Common myeloid progenitor, CD34-positive (primary cell): ENCODE results near the gene CACNA2D2.
A peak's percentile ranks its signal among the peaks of the same experiment; 100 is the strongest.

Experiments
- CTCF ChIA-PET: fragments of 350-600 bp; sonication (Branson Sonifier 250); formaldehyde crosslinking; loops from one replicate; lab custom pipeline; 2021; ENCODE audit warnings: antibody characterized with exemption; lab: Charles Lee
- POLR2A ChIA-PET: fragments of 350-600 bp; sonication (Branson Sonifier 250); formaldehyde crosslinking; loops from one replicate; lab custom pipeline; 2021; ENCODE audit warnings: antibody characterized with exemption; lab: Charles Lee
- DNase-seq, 3 donors: peaks; one replicate each; pipeline versions ENCODE4 v3.0.0 to v3.0.0-alpha.2; 2013
- H3K27ac ChIP-seq, 2 experiments: 1 replicate in 1 of 2; 2 replicates in 1 of 2; pipeline ENCODE4 v1.7.0; 2013; ENCODE audit warnings: inconsistent platforms in 2 of 2, low read length in 2 of 2, mild to moderate bottlenecking in 2 of 2, low read depth in 1 of 2, moderate library complexity in 1 of 2; ENCODE audit not compliant: severe bottlenecking in 2 of 2, insufficient read depth in 1 of 2, poor library complexity in 1 of 2
- H3K27me3 ChIP-seq, 5 experiments: replicated peaks in 2 of 5; 1 replicate in 3 of 5; 2 replicates in 2 of 5; pipeline versions ENCODE4 v1.6.1 to v1.7.0; 2013; ENCODE audit warnings: low read length in 4 of 5, mild to moderate bottlenecking in 2 of 5, moderate library complexity in 2 of 5, inconsistent platforms in 1 of 5; ENCODE audit not compliant: insufficient read depth in 5 of 5, control insufficient read depth in 4 of 5
- H3K36me3 ChIP-seq, 4 experiments: 1 replicate in 2 of 4; 2 replicates in 2 of 4; pipeline versions ENCODE4 v1.6.1 to v1.7.0; 2013; ENCODE audit warnings: low read length in 3 of 4, control low read depth in 1 of 4, mild to moderate bottlenecking in 1 of 4; ENCODE audit not compliant: control insufficient read depth in 4 of 4, insufficient read depth in 4 of 4
- H3K4me1 ChIP-seq, 4 experiments: 1 replicate in 3 of 4; 2 replicates in 1 of 4; pipeline versions ENCODE4 v1.6.1 to v1.7.1; 2013; ENCODE audit warnings: low read length in 3 of 4, mild to moderate bottlenecking in 3 of 4, control low read depth in 1 of 4, inconsistent platforms in 1 of 4, moderate library complexity in 1 of 4; ENCODE audit not compliant: control insufficient read depth in 4 of 4, insufficient read depth in 4 of 4; ENCODE audit errors: control extremely low read depth in 1 of 4
- H3K4me3 ChIP-seq, 7 experiments: 1 replicate in 4 of 7; 2 replicates in 3 of 7; pipeline versions ENCODE4 v1.5.1 to v1.7.0; 2013; ENCODE audit warnings: mild to moderate bottlenecking in 7 of 7, low read length in 6 of 7, moderate library complexity in 6 of 7, inconsistent platforms in 2 of 7, low read depth in 2 of 7, control low read depth in 1 of 7; ENCODE audit not compliant: insufficient read depth in 4 of 7, control insufficient read depth in 1 of 7; ENCODE audit errors: extremely low read depth in 1 of 7
- H3K9me3 ChIP-seq, 5 experiments: 1 replicate in 4 of 5; 2 replicates in 1 of 5; pipeline versions ENCODE4 v1.6.1 to v1.7.1; 2013; ENCODE audit warnings: low read length in 4 of 5, mild to moderate bottlenecking in 2 of 5, inconsistent platforms in 1 of 5, low read depth in 1 of 5, moderate library complexity in 1 of 5; ENCODE audit not compliant: control insufficient read depth in 4 of 5, insufficient read depth in 2 of 5; ENCODE audit errors: control extremely low read depth in 1 of 5
- WGBS: methylation state at CpG from one replicate; pipeline ENCODE4 v1.1.5; 2013; ENCODE audit not compliant: insufficient coverage; 5-methylcytosine and 5-hydroxymethylcytosine counted together

Gene CACNA2D2

GRCh38 chr3:50350213-50350526 is 153.3 kb downstream of the CACNA2D2 start:
- 27% methylated on average over 4 of the region's 7 CpGs for WGBS
- Histone ChIP-seq H3K4me1 (peaks cover 4 to 55% (median 41%) of the 10 kb centered on the region in 4 experiments), H3K9me3 (no peaks in the 10 kb centered on the region), H3K4me3 (peak overlapping the region in 6 of 7 experiments; percentile 51 to 87 (median 85)), H3K27ac (peak overlapping the region; percentile 29 to 79), H3K36me3 (peaks cover 7 to 49% (median 35%) of the 10 kb centered on the region in 4 experiments), H3K27me3 (no peaks in the 10 kb centered on the region)
- DNase-seq: no peak
- POLR2A ChIA-PET: interaction anchor here (1.1 to 1.5 kb wide), 3 partner anchors 9 to 15 kb away, joined by 3 to 5 read pairs (median 3); no protein-coding TSS in a partner anchor
- CTCF ChIA-PET: interaction anchor here (1.1 to 6.2 kb wide), 8 partner anchors 11 to 223 kb away, joined by 3 to 51 read pairs (median 6); partner anchors contain the start of gene RASSF1

GRCh38 chr3:50347187-50347813 is 156.1 kb downstream of the CACNA2D2 start:
- ChIA-PET CTCF (interaction anchor here (0.8 to 6.2 kb wide), 24 partner anchors 9 to 268 kb away, joined by 3 to 51 read pairs (median 6); partner anchors contain the start of gene RASSF1), POLR2A (interaction anchor here (0.7 to 1.3 kb wide), 2 partner anchors 9 to 13 kb away, joined by 3 to 4 read pairs; no protein-coding TSS in a partner anchor)
- 80% methylated on average over 5 of the region's 14 CpGs for whole genome bisulfite sequencing
- no peaks in the 10 kb centered on the region for H3K27me3 ChIP-seq
- H3K9me3 ChIP-seq: no peaks in the 10 kb centered on the region
- peak; percentile 83 to 95 (median 92) for DNase-seq
- H3K4me3 ChIP-seq: no peak overlapping the region
- H3K27ac ChIP-seq: no peak overlapping the region
- H3K4me1 ChIP-seq: peaks cover 4 to 61% (median 49%) of the 10 kb centered on the region in 4 experiments
- peaks cover 7 to 25% (median 15%) of the 10 kb centered on the region in 4 experiments for H3K36me3 ChIP-seq

GRCh38 chr3:50345586-50346234 is 157.7 kb downstream of the CACNA2D2 start, which contains the start of gene ZMYND10:
Gene ZMYND10, minus strand, starts transcription at chr3:50345732. Its CDS starts 153 bp downstream, at chr3:50345579.
- Histone ChIP-seq H3K4me1 (peaks cover 6 to 63% (median 52%) of the 10 kb centered on the region in 4 experiments), H3K4me3 (peak within 1 kb of the TSS; percentile 8 to 80 (median 53)), H3K9me3 (no peaks in the 10 kb centered on the region), H3K27ac (no peak within 1 kb of the TSS), H3K36me3 (peaks cover 7 to 20% (median 15%) of the 10 kb centered on the region in 4 experiments), H3K27me3 (no peaks in the 10 kb centered on the region)
- POLR2A ChIA-PET: no interaction called here
- WGBS: 9% methylated on average over 45 of the region's 45 CpGs
- DNase-seq: peak; percentile 55 to 70 (median 63)
- CTCF ChIA-PET: interaction anchor here (0.6 to 6.2 kb wide), 11 partner anchors 7 to 868 kb away, joined by 3 to 51 read pairs (median 16); partner anchors contain the start of gene RASSF1

- H3K9me3 ChIP-seq: no peaks in the 10 kb centered on the region
- no peak for DNase-seq
- CTCF ChIA-PET: interaction anchor here (0.6 to 5.8 kb wide), 7 partner anchors 8 to 197 kb away, joined by 3 to 28 read pairs (median 5); no protein-coding TSS in a partner anchor
- H3K27ac ChIP-seq: no peak overlapping the region
- peaks cover 7 to 20% (median 15%) of the 10 kb centered on the region in 4 experiments for H3K36me3 ChIP-seq
- H3K4me1 ChIP-seq: peaks cover 7 to 58% (median 52%) of the 10 kb centered on the region in 4 experiments
- WGBS: 95% methylated on average over 7 of the region's 8 CpGs
- POLR2A ChIA-PET: no interaction called here
- H3K27me3 ChIP-seq: no peaks in the 10 kb centered on the region
- peak overlapping the region in 5 of 7 experiments; percentile 50 to 80 (median 65) for H3K4me3 ChIP-seq
Observed at GRCh38 chr3:50345008-50345407, 158.4 kb downstream of the CACNA2D2 start.

GRCh38 chr3:50342813-50343633 is 160.4 kb downstream of the CACNA2D2 start:
- Histone ChIP-seq H3K4me3 (no peak overlapping the region), H3K4me1 (peaks cover 12 to 67% (median 63%) of the 10 kb centered on the region in 4 experiments), H3K9me3 (no peaks in the 10 kb centered on the region), H3K27ac (no peak overlapping the region), H3K36me3 (peaks cover 2 to 7% (median 5%) of the 10 kb centered on the region in 4 experiments), H3K27me3 (no peaks in the 10 kb centered on the region)
- no peak for DNase-seq
- WGBS: 86% methylated on average over 11 of the region's 13 CpGs
- ChIA-PET CTCF (interaction anchor here (0.6 to 5.8 kb wide), 4 partner anchors 10 to 47 kb away, joined by 3 to 28 read pairs (median 16); no protein-coding TSS in a partner anchor), POLR2A (no interaction called here)

- Histone ChIP-seq H3K4me1 (peaks cover 12 to 74% (median 67%) of the 10 kb centered on the region in 4 experiments), H3K9me3 (no peaks in the 10 kb centered on the region), H3K4me3 (peak overlapping the region in 1 of 7 experiments; percentile 89), H3K27me3 (no peaks in the 10 kb centered on the region), H3K27ac (no peak overlapping the region), H3K36me3 (no peaks in the 10 kb centered on the region)
- ChIA-PET CTCF (interaction anchor here (0.8 to 3.3 kb wide), 2 partner anchors 11 to 152 kb away, joined by 3 to 18 read pairs; no protein-coding TSS in a partner anchor), POLR2A (interaction anchor here (1.8 kb wide), 1 partner anchor 13 kb away, joined by 7 read pairs; no protein-coding TSS in a partner anchor)
- WGBS: 93% methylated on average over 12 of the region's 13 CpGs
- no peak for DNase-seq
Observed at GRCh38 chr3:50341996-50342650, 161.3 kb downstream of the CACNA2D2 start.
